Panc1 (cell line): ENCODE results near the gene ELOA. TPM values are rescaled to one million over a fixed set of nuclear protein-coding genes. Genes with fewer than 3 reads are reported as not detected.

ENCODE experiments used
- ATAC-seq: fragments of 200-7000 bp; cut with Tn5 transposase; 2 replicates; pipeline ENCODE4 v1.9.1; 2020; ENCODE audit warnings: mild to moderate bottlenecking, moderate library complexity
- BruUV-seq: library from RNA; stranded (reverse); fragments of 400-500 nt; replicated peaks from 2 replicates; lab custom pipeline; 2021; lab: Mats Ljungman, UMichigan
- CTCF ChIA-PET: fragments of 300-600 bp; sonication (Branson Sonifier 250); formaldehyde crosslinking; loops from one replicate; lab custom pipeline; 2022; ENCODE audit warnings: antibody characterized with exemption; lab: Charles Lee
- POLR2A ChIA-PET: fragments of 300-600 bp; sonication (Branson Sonifier 250); formaldehyde crosslinking; loops from one replicate; lab custom pipeline; 2022; ENCODE audit warnings: antibody characterized with exemption; lab: Charles Lee
- DNase-seq: peaks from one replicate; pipeline ENCODE4 v3.0.0-alpha.2; 2010; ENCODE audit warnings: low read depth, low spot score
- H3K27ac ChIP-seq: 2 replicates; pipeline ENCODE4 v1.5.1; 2011; ENCODE audit warnings: mild to moderate bottlenecking, low read length, inconsistent platforms
- H3K27me3 ChIP-seq: fragments of 200-500 bp; sonication (Bioruptor generic); 2 replicates; pipeline ENCODE4 v1.6.0; 2014; ENCODE audit warnings: low read length, inconsistent platforms; ENCODE audit not compliant: control insufficient read depth, insufficient read depth
- H3K36me3 ChIP-seq: fragments of 200-500 bp; sonication (Bioruptor generic); 2 replicates; pipeline ENCODE4 v1.5.1; 2014; ENCODE audit warnings: inconsistent platforms, mild to moderate bottlenecking, low read length, moderate library complexity; ENCODE audit not compliant: control insufficient read depth, insufficient read depth
- H3K4me1 ChIP-seq: 2 replicates; pipeline ENCODE4 v1.5.1; 2011; ENCODE audit warnings: inconsistent platforms, mild to moderate bottlenecking, low read length, moderate library complexity; ENCODE audit not compliant: control insufficient read depth, insufficient read depth
- H3K4me3 ChIP-seq, 2 experiments: 2 replicates each; pipeline ENCODE4 v1.5.1; 2011 to 2012; ENCODE audit warnings: low read depth in 2 of 2, low read length in 2 of 2, mild to moderate bottlenecking in 2 of 2, inconsistent platforms in 1 of 2, moderate library complexity in 1 of 2
- H3K9me3 ChIP-seq: fragments of 200-500 bp; sonication (Bioruptor generic); 2 replicates; pipeline ENCODE4 v1.5.1; 2014; ENCODE audit warnings: low read depth, mild to moderate bottlenecking, inconsistent platforms, low read length, moderate library complexity; ENCODE audit not compliant: control insufficient read depth, insufficient read depth
- CTCF ChIP-seq: fragments of 450-650 bp; IDR thresholded peaks from 2 replicates; pipeline ENCODE4 v1.5.1; 2017; ENCODE audit warnings: mild to moderate bottlenecking
- POLR2AphosphoS5 ChIP-seq: IDR thresholded peaks from 2 replicates; pipeline ENCODE4 v1.6.1; 2012; ENCODE audit warnings: mild to moderate bottlenecking, low read depth, low read length, moderate library complexity
- SIN3A ChIP-seq: IDR thresholded peaks from 2 replicates; pipeline ENCODE4 v1.6.1; 2012; ENCODE audit warnings: low read depth, mild to moderate bottlenecking, low read length, moderate library complexity, borderline replicate concordance; ENCODE audit not compliant: insufficient read depth
- TCF7L2 ChIP-seq: IDR thresholded peaks from 2 replicates; pipeline ENCODE4 v1.6.1; 2011; ENCODE audit warnings: mild to moderate bottlenecking, low read depth, low read length, inconsistent platforms
- in situ Hi-C: cut with HindIII; loops from 2 replicates; pipeline ENCODE4 v1.10.0; 2016; ENCODE audit warnings: low sequenced_read_pairs, low pct_unique_long_range_greater_than_20kb
- intact Hi-C: fragments of 100-400 bp; cut with micrococcal nuclease; formaldehyde crosslinking; loops from one replicate; pipeline ENCODE4 v1.10.0; 2022; ENCODE audit not compliant: unreplicated experiment
- total RNA-seq: library from RNA; stranded (reverse); gene quantifications from one replicate; pipeline ENCODE4 v1.2.1, GENCODE V29; 2021; ENCODE audit not compliant: unreplicated experiment
- TF ChIP-seq, protein P1 (sequence below), 2 experiments: IDR thresholded peaks; 2 replicates each; pipeline ENCODE4 v1.6.1; 2011 to 2012; ENCODE audit warnings: low read depth in 2 of 2, control low read depth in 1 of 2, low read length in 1 of 2, mild to moderate bottlenecking in 1 of 2, moderate library complexity in 1 of 2; ENCODE audit not compliant: insufficient read depth in 1 of 2

ELOA gene
- total RNA-seq, 1 experiment from 2014 or later, result 58.5 TPM

DNA sequence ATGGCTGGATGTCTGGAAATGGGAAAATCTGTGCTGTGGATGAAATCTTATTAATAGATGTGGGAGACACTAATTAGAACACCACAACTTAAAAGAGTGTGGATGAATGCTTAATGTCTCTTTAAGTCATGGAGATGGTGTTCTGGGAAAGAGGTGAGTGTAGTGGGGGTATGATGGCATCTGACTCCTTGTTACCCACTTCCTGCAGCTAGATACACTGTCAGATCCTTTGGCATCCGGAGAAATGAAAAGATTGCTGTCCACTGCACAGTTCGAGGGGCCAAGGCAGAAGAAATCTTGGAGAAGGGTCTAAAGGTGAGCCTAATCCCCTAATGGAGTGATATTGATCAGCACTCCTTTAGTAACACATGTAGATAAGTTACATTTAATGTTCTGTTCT, 49.7 kb upstream of the ELOA start:
- ChIA-PET POLR2A (interaction anchor here (0.6 kb wide), 1 partner anchor 262 kb away, joined by 3 read pairs; no protein-coding TSS in a partner anchor), CTCF (no interaction called here)
- in situ Hi-C loops (no loop called here), intact Hi-C loops (no loop called here)
- Histone ChIP-seq H3K27ac (peak overlapping the region; percentile 100), H3K9me3 (no peaks in the 10 kb centered on the region), H3K36me3 (peaks cover 57% of the 10 kb centered on the region), H3K4me3 (peak overlapping the region; percentile 100), H3K27me3 (no peaks in the 10 kb centered on the region), H3K4me1 (peaks cover 26% of the 10 kb centered on the region)
- BruUV-seq, result no TSS peak
- no peak for DNase-seq
- TF ChIP-seq SIN3A (no peak), TCF7L2 (no peak), POLR2AphosphoS5 (no peak), CTCF (no peak)
- TF ChIP-seq, protein P1, sequence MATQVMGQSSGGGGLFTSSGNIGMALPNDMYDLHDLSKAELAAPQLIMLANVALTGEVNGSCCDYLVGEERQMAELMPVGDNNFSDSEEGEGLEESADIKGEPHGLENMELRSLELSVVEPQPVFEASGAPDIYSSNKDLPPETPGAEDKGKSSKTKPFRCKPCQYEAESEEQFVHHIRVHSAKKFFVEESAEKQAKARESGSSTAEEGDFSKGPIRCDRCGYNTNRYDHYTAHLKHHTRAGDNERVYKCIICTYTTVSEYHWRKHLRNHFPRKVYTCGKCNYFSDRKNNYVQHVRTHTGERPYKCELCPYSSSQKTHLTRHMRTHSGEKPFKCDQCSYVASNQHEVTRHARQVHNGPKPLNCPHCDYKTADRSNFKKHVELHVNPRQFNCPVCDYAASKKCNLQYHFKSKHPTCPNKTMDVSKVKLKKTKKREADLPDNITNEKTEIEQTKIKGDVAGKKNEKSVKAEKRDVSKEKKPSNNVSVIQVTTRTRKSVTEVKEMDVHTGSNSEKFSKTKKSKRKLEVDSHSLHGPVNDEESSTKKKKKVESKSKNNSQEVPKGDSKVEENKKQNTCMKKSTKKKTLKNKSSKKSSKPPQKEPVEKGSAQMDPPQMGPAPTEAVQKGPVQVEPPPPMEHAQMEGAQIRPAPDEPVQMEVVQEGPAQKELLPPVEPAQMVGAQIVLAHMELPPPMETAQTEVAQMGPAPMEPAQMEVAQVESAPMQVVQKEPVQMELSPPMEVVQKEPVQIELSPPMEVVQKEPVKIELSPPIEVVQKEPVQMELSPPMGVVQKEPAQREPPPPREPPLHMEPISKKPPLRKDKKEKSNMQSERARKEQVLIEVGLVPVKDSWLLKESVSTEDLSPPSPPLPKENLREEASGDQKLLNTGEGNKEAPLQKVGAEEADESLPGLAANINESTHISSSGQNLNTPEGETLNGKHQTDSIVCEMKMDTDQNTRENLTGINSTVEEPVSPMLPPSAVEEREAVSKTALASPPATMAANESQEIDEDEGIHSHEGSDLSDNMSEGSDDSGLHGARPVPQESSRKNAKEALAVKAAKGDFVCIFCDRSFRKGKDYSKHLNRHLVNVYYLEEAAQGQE (IDR thresholded peaks at IDR 0.05; ENCODE audit: insufficient read depth in 1 of 2, low read depth in 2 of 2, low read length in 1 of 2), result no peak
- ATAC-seq, result no peak

DNA sequence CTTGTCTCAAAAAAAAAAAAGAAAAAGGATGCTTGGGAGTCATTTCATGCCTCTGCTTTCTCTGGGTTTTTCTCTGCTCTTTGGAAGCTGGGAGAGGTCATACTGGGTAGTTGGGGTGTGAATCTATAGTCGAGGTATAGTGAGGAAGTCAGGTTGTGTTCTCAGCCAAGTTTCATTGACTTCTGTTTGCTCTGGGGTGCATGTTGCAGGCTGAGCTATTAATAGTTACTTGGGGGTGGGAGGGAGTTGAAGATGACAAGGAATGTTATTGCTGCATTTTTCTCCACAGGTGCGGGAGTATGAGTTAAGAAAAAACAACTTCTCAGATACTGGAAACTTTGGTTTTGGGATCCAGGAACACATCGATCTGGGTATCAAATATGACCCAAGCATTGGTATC, 48.9 kb upstream of the ELOA start:
- TF ChIP-seq POLR2AphosphoS5 (no peak), SIN3A (no peak), TCF7L2 (no peak), CTCF (no peak)
- TF ChIP-seq, protein P1 (IDR thresholded peaks at IDR 0.05; ENCODE audit: insufficient read depth in 1 of 2, low read depth in 2 of 2, low read length in 1 of 2), result no peak
- ATAC-seq (no peak), DNase-seq (no peak)
- H3K27ac ChIP-seq, result no peak overlapping the region; the same call in 1 of the 2 replicates
- no TSS peak for BruUV-seq
- H3K9me3 ChIP-seq, result no peaks in the 10 kb centered on the region
- ChIA-PET POLR2A (interaction anchor here (0.6 kb wide), 2 partner anchors 14 to 262 kb away, joined by 3 to 4 read pairs; no protein-coding TSS in a partner anchor), CTCF (no interaction called here)
- no peak overlapping the region; a peak in 1 of 4 replicates for H3K4me3 ChIP-seq
- in situ Hi-C loops, result no loop called here
- H3K27me3 ChIP-seq, result no peaks in the 10 kb centered on the region
- H3K4me1 ChIP-seq, result peaks cover 29% of the 10 kb centered on the region
- intact Hi-C loops, result no loop called here
- H3K36me3 ChIP-seq, result peaks cover 64% of the 10 kb centered on the region
